CD4-positive, alpha-beta T cell treated with Interleukin-1 beta for 1 hour (primary cell): Measurements from ENCODE around the gene LTBP1.
A peak's percentile ranks its signal among the peaks of the same experiment; 100 is the strongest.
"Not testable (repeated sequence)": the region's sequence is repeated elsewhere in the genome, so short reads cannot be mapped to it uniquely, and the experiment has no call there.

ENCODE experiments used
- DNase-seq, 2 donors: peaks; one replicate each; pipeline ENCODE4 v3.0.0-alpha.2; 2020 to 2022

The LTBP1 gene

GRCh38 chr2:33235559-33235958 is 288.8 kb downstream of the LTBP1 start:
- not testable (repeated sequence) for DNase-seq

- DNase-seq: no peak
These were observed 290.0 kb downstream of the LTBP1 start for GRCh38 chr2:33236482-33237385.

- no peak for DNase-seq
These were observed 291.4 kb downstream of the LTBP1 start for GRCh38 chr2:33238111-33238510.

- no peak for DNase-seq
These were observed 293.4 kb downstream of the LTBP1 start for GRCh38 chr2:33240178-33240577.

GRCh38 chr2:33241072-33241471 is 294.3 kb downstream of the LTBP1 start:
- no peak for DNase-seq

GRCh38 chr2:33241581-33241980 is 294.8 kb downstream of the LTBP1 start:
- no peak for DNase-seq

- no peak for DNase-seq
These were observed 296.1 kb downstream of the LTBP1 start for GRCh38 chr2:33242845-33243244.

- no peak for DNase-seq
These were observed 299.7 kb downstream of the LTBP1 start for GRCh38 chr2:33246432-33246831.

- DNase-seq: no peak
These were observed 300.6 kb downstream of the LTBP1 start for GRCh38 chr2:33247365-33247764.

GRCh38 chr2:33250417-33251029 is 303.8 kb downstream of the LTBP1 start:
- DNase-seq: no peak

GRCh38 chr2:33256162-33256755 is 309.5 kb downstream of the LTBP1 start:
- no peak for DNase-seq

- no peak for DNase-seq
These were observed 311.6 kb downstream of the LTBP1 start for GRCh38 chr2:33258387-33258786.

- DNase-seq: no peak
These were observed 315.3 kb downstream of the LTBP1 start for GRCh38 chr2:33262097-33262496.

GRCh38 chr2:33264766-33265165 is 318.0 kb downstream of the LTBP1 start:
- DNase-seq: no peak

GRCh38 chr2:33265584-33266338 is 319.0 kb downstream of the LTBP1 start:
- no peak for DNase-seq

GRCh38 chr2:33266467-33266866 is 319.7 kb downstream of the LTBP1 start:
- DNase-seq: no peak

- DNase-seq: no peak
These were observed 320.3 kb downstream of the LTBP1 start for GRCh38 chr2:33267043-33267442.

- DNase-seq: no peak
These were observed 321.0 kb downstream of the LTBP1 start for GRCh38 chr2:33267756-33268155.

- no peak for DNase-seq
These were observed 321.6 kb downstream of the LTBP1 start for GRCh38 chr2:33268246-33268831.

- peak in 1 of 2 donors; percentile 19 for DNase-seq
These were observed 325.2 kb downstream of the LTBP1 start for GRCh38 chr2:33272001-33272400.

GRCh38 chr2:33273479-33273878 is 326.7 kb downstream of the LTBP1 start:
- DNase-seq: no peak

GRCh38 chr2:33274524-33274923 is 327.8 kb downstream of the LTBP1 start:
- DNase-seq: no peak
